Keratinocyte (primary cell): ENCODE measurements around the gene SLC4A2.

Experiments used
- CTCF ChIP-seq, 3 experiments: IDR thresholded peaks in 1 of 3; conservative IDR thresholded peaks in 1 of 3; optimal IDR thresholded peaks in 1 of 3; 2 replicates in 2 of 3; 3 replicates in 1 of 3; pipeline versions ENCODE3 to v1.5.1; 2011; ENCODE audit warnings: low read length in 3 of 3, mild to moderate bottlenecking in 3 of 3, moderate library complexity in 2 of 3, control low read depth in 1 of 3, inconsistent platforms in 1 of 3; ENCODE audit not compliant: insufficient read depth in 2 of 3; ENCODE audit errors: extremely low read depth in 1 of 3
- EZH2 ChIP-seq: IDR thresholded peaks from one replicate; pipeline ENCODE4 v1.6.1; 2012; ENCODE audit warnings: inconsistent platforms, mild to moderate bottlenecking, low read length, moderate library complexity

- TF ChIP-seq EZH2: no peak
- no peak for TF ChIP-seq CTCF (optimal IDR thresholded peaks at IDR 0.05 in 1 of 3, IDR thresholded peaks at IDR 0.05 in 1 of 3, conservative IDR thresholded peaks at IDR 0.05 in 1 of 3; ENCODE audit: extremely low read depth in 1 of 3, insufficient read depth in 2 of 3, low read length in 3 of 3)
Observed at GRCh38 chr7:151061213-151062110, 2.1 kb downstream of the SLC4A2 start.
